PFSK-1 (cell line): ENCODE results near the gene PSPH.

ENCODE experiments used
- FOXP2 ChIP-seq: optimal IDR thresholded peaks from 2 replicates; pipeline ENCODE3; 2011; ENCODE audit warnings: borderline replicate concordance, control low read depth, inconsistent platforms; ENCODE audit not compliant: insufficient read depth; ENCODE audit errors: extremely low read length, extremely low read depth
- TAF1 ChIP-seq: IDR thresholded peaks from 2 replicates; pipeline ENCODE4 v1.6.1; 2012; ENCODE audit warnings: low read length, control low read depth, borderline replicate concordance; ENCODE audit not compliant: insufficient read depth

- no peak for TF ChIP-seq TAF1
- TF ChIP-seq FOXP2: no peak
Measured at GRCh38 chr7:55970561-55970960, 80.7 kb downstream of the PSPH start.
